Hindlimb muscle (tissue), 1 donor: Measurements from ENCODE around the gene ANO4. TPM values are rescaled to one million over a fixed set of nuclear protein-coding genes. Genes with fewer than 3 reads are reported as not detected.
"Not testable (repeated sequence)": the region's sequence is repeated elsewhere in the genome, so short reads cannot be mapped to it uniquely, and the experiment has no call there.

Source experiments
- DNase-seq: peaks from one replicate; pipeline ENCODE4 v3.0.0-alpha.2; 2013
- polyA plus RNA-seq: library from polyadenylated mRNA; unstranded; fragments of 120-200 nt; gene quantifications from one replicate; pipeline ENCODE4 v1.2.1, GENCODE V29; 2013; ENCODE audit not compliant: insufficient read length

The ANO4 gene
- polyA plus RNA-seq, 1 donor = 0.80 TPM

GRCh38 chr12:100954118-100954517, 159.5 kb downstream of the ANO4 start:
- no peak for DNase-seq

- DNase-seq = no peak
Measured at GRCh38 chr12:100955139-100955538, 160.6 kb downstream of the ANO4 start.

GRCh38 chr12:100956311-100956852, 161.8 kb downstream of the ANO4 start:
- no peak for DNase-seq

- no peak for DNase-seq
Measured at GRCh38 chr12:100959481-100959880, 164.9 kb downstream of the ANO4 start.

GRCh38 chr12:100962086-100962712, 167.6 kb downstream of the ANO4 start:
- no peak for DNase-seq

GRCh38 chr12:100963381-100963780, 168.8 kb downstream of the ANO4 start:
- DNase-seq = no peak

GRCh38 chr12:100964028-100964427, 169.5 kb downstream of the ANO4 start:
- no peak for DNase-seq

- DNase-seq = no peak
Measured at GRCh38 chr12:100967189-100967588, 172.6 kb downstream of the ANO4 start.

- no peak for DNase-seq
Measured at GRCh38 chr12:100970894-100971293, 176.3 kb downstream of the ANO4 start.

GRCh38 chr12:100972121-100972520, 177.5 kb downstream of the ANO4 start:
- DNase-seq = no peak

GRCh38 chr12:100974341-100974740, 179.8 kb downstream of the ANO4 start:
- DNase-seq = no peak

- no peak for DNase-seq
Measured at GRCh38 chr12:100974747-100975146, 180.2 kb downstream of the ANO4 start.

GRCh38 chr12:100976735-100977134, 182.2 kb downstream of the ANO4 start:
- DNase-seq = no peak

GRCh38 chr12:100980856-100981255, 186.3 kb downstream of the ANO4 start:
- no peak for DNase-seq

- no peak for DNase-seq
Measured at GRCh38 chr12:100982511-100983183, 188.1 kb downstream of the ANO4 start.

- no peak for DNase-seq
Measured at GRCh38 chr12:100984796-100985195, 190.2 kb downstream of the ANO4 start.

- peak; percentile 19 for DNase-seq
Measured at GRCh38 chr12:100986595-100987547, 192.3 kb downstream of the ANO4 start.

- DNase-seq = no peak
Measured at GRCh38 chr12:100987552-100988521, 193.3 kb downstream of the ANO4 start.

- not testable (repeated sequence) for DNase-seq
Measured at GRCh38 chr12:100989509-100989908, 194.9 kb downstream of the ANO4 start.

- DNase-seq = no peak
Measured at GRCh38 chr12:100991102-100991501, 196.5 kb downstream of the ANO4 start.

- no peak for DNase-seq
Measured at GRCh38 chr12:100992194-100992593, 197.6 kb downstream of the ANO4 start.
